ENCODE results near the gene GCSAM. TPM values are rescaled to one million over a fixed set of nuclear protein-coding genes. Genes with fewer than 3 reads are reported as not detected.

GCSAM gene
- total RNA-seq, 1 donor from 2014 or later, result 0.90 TPM

DNA sequence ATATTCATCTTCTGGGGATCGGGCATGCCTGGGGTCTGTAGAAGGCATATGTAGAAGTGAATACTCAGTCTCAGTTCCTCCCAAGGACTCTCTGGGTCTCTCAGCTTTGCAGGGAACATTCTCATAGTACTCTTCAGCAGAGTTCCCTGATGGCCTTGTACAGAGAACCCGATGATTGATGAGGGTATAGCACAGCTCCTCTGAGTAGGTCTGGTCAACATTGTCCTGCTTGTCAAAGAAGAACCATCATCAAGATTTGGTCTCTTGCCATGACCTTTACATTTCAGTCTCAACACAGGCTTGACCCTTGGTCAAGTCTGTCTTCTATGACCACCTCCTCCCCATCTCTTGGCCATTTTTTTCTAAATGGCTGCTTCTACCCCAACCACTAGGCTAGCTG is 9.5 kb downstream of the GCSAM start:
- TF ChIP-seq CTCF (IDR thresholded peaks at IDR 0.05), result no peak
- intact Hi-C loops (cut with DNase I), result no loop called here
- Histone ChIP-seq H3K4me1 (no peaks in the 10 kb centered on the region), H3K27ac (no peak overlapping the region), H3K27me3 (no peaks in the 10 kb centered on the region), H3K9me3 (no peaks in the 10 kb centered on the region), H3K36me3 (no peaks in the 10 kb centered on the region), H3K4me3 (no peak overlapping the region)
- no peak for ATAC-seq
- DNase-seq, result no peak

GRCh38 chr3:112122870-112123269 is 10.2 kb downstream of the GCSAM start:
- TF ChIP-seq CTCF (IDR thresholded peaks at IDR 0.05), result no peak
- H3K27me3 ChIP-seq, result no peaks in the 10 kb centered on the region
- H3K4me1 ChIP-seq, result no peaks in the 10 kb centered on the region
- H3K36me3 ChIP-seq, result no peaks in the 10 kb centered on the region
- ATAC-seq (no peak), DNase-seq (no peak)
- intact Hi-C loops (cut with DNase I), result no loop called here
- no peak overlapping the region for H3K27ac ChIP-seq
- no peaks in the 10 kb centered on the region for H3K9me3 ChIP-seq
- H3K4me3 ChIP-seq, result no peak overlapping the region

DNA sequence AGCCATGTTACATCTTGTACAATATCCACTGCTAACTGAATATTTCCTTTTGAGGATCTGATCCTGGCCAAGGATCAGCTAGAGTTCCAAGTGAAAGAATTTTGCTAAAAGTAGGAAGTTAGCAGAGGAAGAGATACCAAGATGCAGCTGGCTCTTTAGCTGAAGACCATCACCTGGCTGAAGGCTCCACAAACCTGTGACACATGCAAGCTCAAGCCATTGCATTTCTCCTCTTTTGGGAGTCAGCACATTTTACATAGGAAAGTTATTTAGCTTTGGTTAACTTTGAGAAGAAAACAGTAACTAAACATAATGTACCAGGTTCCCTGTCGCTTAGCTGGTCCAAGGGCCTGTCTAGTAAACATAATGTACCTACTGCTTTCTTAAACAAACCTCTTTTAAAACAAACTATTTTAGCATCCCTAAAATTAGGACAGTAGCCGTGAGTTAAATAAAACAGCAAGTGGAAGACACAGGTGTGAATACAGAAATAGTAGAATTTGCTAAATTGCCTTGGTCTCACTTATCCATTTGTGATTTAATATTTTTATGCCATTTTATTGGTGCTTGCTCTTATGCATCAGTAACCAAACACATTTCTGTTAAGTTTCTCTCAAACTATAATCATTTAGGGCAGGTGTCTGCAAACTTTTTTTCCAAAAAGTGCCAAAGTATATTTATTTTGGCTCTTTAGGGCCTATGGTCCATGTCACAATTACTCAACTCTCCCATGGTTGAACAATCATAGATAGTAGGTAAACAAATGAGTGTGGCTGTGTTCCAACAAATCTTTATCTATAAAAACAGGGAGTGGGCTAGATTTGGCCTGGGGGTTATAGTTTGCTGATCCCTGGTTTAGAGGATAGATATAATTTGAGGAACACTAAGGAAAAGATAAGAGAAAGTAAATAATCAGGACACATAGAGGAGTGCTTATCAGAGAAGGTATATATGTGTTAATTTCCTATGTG is 11.2 kb downstream of the GCSAM start:
- Histone ChIP-seq H3K27ac (no peak overlapping the region), H3K4me1 (no peaks in the 10 kb centered on the region)

DNA sequence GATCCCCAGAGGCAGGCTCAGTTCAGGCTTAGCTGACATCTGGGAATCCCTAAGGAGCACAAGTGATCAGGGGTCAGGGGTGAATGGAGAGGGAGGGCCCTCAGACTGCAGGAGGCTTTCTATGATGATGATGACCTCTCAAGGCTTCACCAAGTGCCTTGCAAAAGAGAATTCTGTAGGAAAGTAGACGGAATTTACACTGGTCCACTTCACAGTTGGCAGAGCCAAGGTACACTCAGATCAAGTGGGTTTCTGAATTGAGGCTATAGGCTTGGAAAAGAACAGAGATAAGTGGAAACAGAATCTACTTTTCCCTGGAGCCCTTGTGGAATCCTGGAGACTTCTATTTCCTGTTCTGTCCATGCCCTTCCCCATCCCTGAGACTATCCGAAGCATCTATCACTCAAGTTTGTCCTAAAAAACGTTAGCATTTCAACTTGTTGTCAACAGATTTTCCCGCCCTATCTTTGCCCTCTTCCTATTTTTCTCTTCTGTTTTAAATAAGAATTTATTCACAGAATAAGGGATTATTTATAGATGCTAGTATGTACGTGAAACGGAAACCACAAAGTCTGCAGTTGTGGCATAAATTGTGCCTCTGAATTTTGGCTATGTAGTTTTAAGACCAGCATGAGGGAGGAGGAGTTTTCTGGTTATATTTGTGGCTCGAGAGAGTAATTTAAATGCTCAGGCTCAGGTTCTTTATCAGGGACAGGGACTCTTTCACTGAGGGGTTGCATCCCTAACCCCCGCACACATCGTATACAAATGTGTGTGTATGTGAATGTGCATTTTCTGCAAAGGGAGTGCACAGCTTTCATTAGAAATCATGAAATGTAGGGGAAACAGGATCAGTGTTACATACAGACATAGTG is 12.8 kb downstream of the GCSAM start:
- ATAC-seq, result peak; percentile 52

More for the DNA sequence above, 11.2 kb downstream of the GCSAM start:
- ATAC-seq, result no peak
- TF ChIP-seq CTCF (IDR thresholded peaks at IDR 0.05), result no peak
- no peak overlapping the region for H3K4me3 ChIP-seq
- no peaks in the 10 kb centered on the region for H3K36me3 ChIP-seq
- no peaks in the 10 kb centered on the region for H3K9me3 ChIP-seq
- intact Hi-C loops (cut with DNase I), result no loop called here
- no peaks in the 10 kb centered on the region for H3K27me3 ChIP-seq
- no peak for DNase-seq

More for the DNA sequence above, 12.8 kb downstream of the GCSAM start:
- H3K4me1 ChIP-seq, result no peaks in the 10 kb centered on the region
- H3K27me3 ChIP-seq, result no peaks in the 10 kb centered on the region
- H3K27ac ChIP-seq, result no peak overlapping the region
- H3K9me3 ChIP-seq, result no peaks in the 10 kb centered on the region
- no peak for TF ChIP-seq CTCF (IDR thresholded peaks at IDR 0.05)
- no peak for DNase-seq
- no peak overlapping the region for H3K4me3 ChIP-seq
- intact Hi-C loops (cut with DNase I), result no loop called here
- H3K36me3 ChIP-seq, result no peaks in the 10 kb centered on the region

Data from upper lobe of right lung (tissue), 1 donor.